ENCODE results near the gene LSS.

LSS gene

GRCh38 chr21:46154955-46155513 lies 73.5 kb downstream of the LSS start:
- Histone ChIP-seq H4K91ac (ENCODE audit: low read depth, low read length, poor library complexity) (no peak overlapping the region), H3K14ac (ENCODE audit: low read length) (peak overlapping the region; percentile 97), H2BK15ac (ENCODE audit: low read length) (peak overlapping the region; percentile 97), H3K79me1 (ENCODE audit: low read depth, low read length) (peaks cover 6% of the 10 kb centered on the region), H3K4ac (ENCODE audit: low read length) (no peak overlapping the region), H3K9ac (ENCODE audit: low read depth, low read length, poor library complexity) (no peak overlapping the region), H2AK5ac (ENCODE audit: low read depth, low read length) (peak overlapping the region; percentile 95), H2BK5ac (ENCODE audit: low read length) (peak overlapping the region; percentile 90), H3K23ac (ENCODE audit: low read depth, low read length, poor library complexity) (peak overlapping the region; percentile 50), H3K9me3 (replicated peaks in 1 of 2; ENCODE audit: control insufficient read depth in 2 of 2, insufficient read depth in 1 of 2, low read depth in 1 of 2, low read length in 2 of 2) (peaks cover 0 to 3% of the 10 kb centered on the region in 2 donors), H2BK12ac (ENCODE audit: low read length) (no peak overlapping the region), H3K27ac (replicated peaks; ENCODE audit: low read length) (no peak overlapping the region), H2BK120ac (ENCODE audit: low read depth, low read length) (no peak overlapping the region), H3K4me3 (ENCODE audit: low read length in 2 of 2) (no peak overlapping the region), H3K27me3 (ENCODE audit: control insufficient read depth in 3 of 3, insufficient read depth in 3 of 3, low read depth in 1 of 3, low read length in 3 of 3) (no peaks in the 10 kb centered on the region), H3K4me1 (ENCODE audit: control insufficient read depth in 2 of 2, insufficient read depth in 1 of 2, low read depth in 1 of 2, low read length in 2 of 2) (peaks cover 15 to 25% of the 10 kb centered on the region in 2 donors), H3K36me3 (replicated peaks in 1 of 2; ENCODE audit: control insufficient read depth in 2 of 2, insufficient read depth in 2 of 2, low read length in 2 of 2) (peaks cover 0 to 4% of the 10 kb centered on the region in 2 donors), H3K4me2 (ENCODE audit: insufficient read depth, low read length, poor library complexity, severe bottlenecking) (no peak overlapping the region), H2AFZ (ENCODE audit: low read length) (no peak overlapping the region), H3K18ac (ENCODE audit: low read length) (peak overlapping the region; percentile 87), H4K8ac (ENCODE audit: low read depth, low read length) (no peak overlapping the region)
- DNase-seq (ENCODE audit: low spot score) = no peak
- no CpG with 5 or more reads among the region's 16 CpGs for WGBS, 2 donors (ENCODE audit: extremely low coverage in 2 of 2, insufficient read length in 2 of 2, insufficient replicate concordance in 1 of 2)

DNA sequence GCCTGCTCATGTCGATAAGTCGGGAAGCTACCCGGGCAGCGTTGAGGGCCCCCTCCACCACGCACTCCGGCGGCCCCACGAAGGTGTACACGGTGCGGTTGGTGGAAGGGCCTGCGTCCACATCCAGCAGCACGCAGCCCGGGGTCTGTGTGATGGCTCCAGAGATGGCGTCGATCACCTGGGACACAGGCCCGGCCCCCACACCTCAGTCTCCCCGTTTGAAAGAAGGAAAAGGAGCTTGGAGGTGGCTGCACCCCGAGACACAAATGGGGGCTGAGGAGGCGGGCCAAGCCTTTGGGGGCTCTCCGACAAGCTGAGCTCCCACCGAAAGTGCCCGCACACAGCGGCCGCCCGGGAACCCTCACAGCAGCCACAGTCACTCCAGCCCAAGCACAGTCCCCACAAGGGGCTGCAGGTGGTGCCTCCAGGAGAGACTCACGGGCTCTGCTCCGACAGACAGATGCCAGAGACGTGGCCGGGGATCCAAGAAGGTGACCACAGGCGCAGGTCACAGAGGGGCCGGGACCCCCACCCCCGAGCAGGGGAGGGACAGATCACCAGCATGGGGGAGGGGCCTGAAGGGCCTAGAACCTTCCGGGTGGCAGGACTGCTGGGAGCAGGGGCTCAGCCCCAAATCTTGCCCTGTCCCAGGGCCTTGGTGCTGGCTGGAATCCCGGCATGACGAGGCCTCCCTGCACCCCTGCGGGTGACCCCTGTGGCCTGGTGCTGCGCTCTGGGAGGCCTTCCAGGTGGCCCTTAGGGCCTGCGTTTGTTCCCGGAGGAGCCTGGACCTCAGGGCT lies 74.2 kb downstream of the LSS start:
- H2AFZ ChIP-seq (ENCODE audit: low read length) = no peak overlapping the region
- H3K23ac ChIP-seq (ENCODE audit: low read depth, low read length, poor library complexity) = peak overlapping the region; percentile 87
- peak overlapping the region; percentile 97 for H2BK15ac ChIP-seq (ENCODE audit: low read length)
- H3K14ac ChIP-seq (ENCODE audit: low read length) = peak overlapping the region; percentile 97
- peak overlapping the region; percentile 30 for H4K91ac ChIP-seq (ENCODE audit: low read depth, low read length, poor library complexity)
- H3K9ac ChIP-seq (ENCODE audit: low read depth, low read length, poor library complexity) = peak overlapping the region; percentile 73
- peak overlapping the region; percentile 66 for H3K4ac ChIP-seq (ENCODE audit: low read length)
- H3K9me3 ChIP-seq (replicated peaks in 1 of 2; ENCODE audit: control insufficient read depth in 2 of 2, insufficient read depth in 1 of 2, low read depth in 1 of 2, low read length in 2 of 2) = peaks cover 0 to 3% of the 10 kb centered on the region in 2 donors
- no peak for DNase-seq (ENCODE audit: low spot score)
- peak overlapping the region; percentile 88 for H3K18ac ChIP-seq (ENCODE audit: low read length)
- WGBS, 2 donors (ENCODE audit: extremely low coverage in 2 of 2, insufficient read length in 2 of 2, insufficient replicate concordance in 1 of 2) = no CpG with 5 or more reads among the region's 39 CpGs
- H2BK120ac ChIP-seq (ENCODE audit: low read depth, low read length) = peak overlapping the region; percentile 83
- peaks cover 15 to 26% of the 10 kb centered on the region in 2 donors for H3K4me1 ChIP-seq (ENCODE audit: control insufficient read depth in 2 of 2, insufficient read depth in 1 of 2, low read depth in 1 of 2, low read length in 2 of 2)
- H2AK5ac ChIP-seq (ENCODE audit: low read depth, low read length) = peak overlapping the region; percentile 95
- H2BK12ac ChIP-seq (ENCODE audit: low read length) = peak overlapping the region; percentile 90
- H3K27ac ChIP-seq (replicated peaks; ENCODE audit: low read length) = no peak overlapping the region
- peak overlapping the region; percentile 65 for H4K8ac ChIP-seq (ENCODE audit: low read depth, low read length)
- no peak overlapping the region for H3K4me3 ChIP-seq (ENCODE audit: low read length in 2 of 2)
- H3K4me2 ChIP-seq (ENCODE audit: insufficient read depth, low read length, poor library complexity, severe bottlenecking) = no peak overlapping the region
- H3K27me3 ChIP-seq (ENCODE audit: control insufficient read depth in 3 of 3, insufficient read depth in 3 of 3, low read depth in 1 of 3, low read length in 3 of 3) = no peaks in the 10 kb centered on the region
- H2BK5ac ChIP-seq (ENCODE audit: low read length) = peak overlapping the region; percentile 90
- peaks cover 6% of the 10 kb centered on the region for H3K79me1 ChIP-seq (ENCODE audit: low read depth, low read length)
- peaks cover 0 to 4% of the 10 kb centered on the region in 2 donors for H3K36me3 ChIP-seq (replicated peaks in 1 of 2; ENCODE audit: control insufficient read depth in 2 of 2, insufficient read depth in 2 of 2, low read length in 2 of 2)

DNA sequence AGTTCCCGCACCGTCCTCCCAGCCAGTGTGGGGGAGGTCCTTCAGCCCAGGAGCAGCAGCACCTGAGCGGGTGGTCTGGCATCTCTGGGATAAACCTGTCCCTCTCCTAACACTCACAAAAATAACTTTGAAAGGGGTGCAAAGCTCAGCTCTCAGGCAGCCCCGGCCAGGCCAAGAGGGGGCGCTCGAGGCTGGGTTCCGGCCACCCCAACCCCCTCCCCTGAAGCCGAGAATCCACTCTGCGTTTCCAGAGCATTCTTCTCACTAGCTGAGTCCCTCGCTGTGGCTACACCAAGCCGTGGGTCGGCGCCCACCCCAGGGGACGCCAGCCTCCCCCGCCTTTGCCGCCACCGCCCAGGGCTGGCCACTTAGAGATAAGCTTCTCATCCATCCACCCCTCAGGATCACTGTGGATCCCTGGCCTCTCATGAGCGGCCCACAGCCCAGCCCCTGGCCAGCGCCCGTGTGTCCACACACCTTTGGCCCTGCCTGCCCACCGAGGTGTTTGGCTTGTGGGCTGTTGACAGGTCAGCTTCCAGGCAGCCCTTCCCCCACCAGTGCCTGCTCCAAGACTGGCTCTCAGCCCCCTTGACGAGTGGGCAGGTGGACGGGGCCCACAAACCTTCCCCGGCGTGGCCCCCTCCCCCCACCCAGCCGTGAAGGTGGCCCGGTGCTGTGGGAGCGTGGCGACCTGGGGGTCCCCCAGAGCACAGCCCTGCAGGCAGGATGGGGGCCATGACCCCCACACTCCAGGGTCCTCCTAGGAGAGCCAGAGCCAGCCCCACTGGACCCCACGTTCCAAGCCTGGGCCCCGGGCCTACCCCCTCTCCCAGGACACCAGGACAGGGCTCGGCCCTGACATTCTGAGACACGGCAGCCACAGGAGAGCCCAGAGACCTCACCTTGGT lies 75.1 kb downstream of the LSS start:
- Histone ChIP-seq H2BK5ac (ENCODE audit: low read length) (peak overlapping the region; percentile 43), H3K23ac (ENCODE audit: low read depth, low read length, poor library complexity) (peak overlapping the region; percentile 87), H3K18ac (ENCODE audit: low read length) (peak overlapping the region; percentile 95), H3K4ac (ENCODE audit: low read length) (peak overlapping the region; percentile 69), H3K9ac (ENCODE audit: low read depth, low read length, poor library complexity) (peak overlapping the region; percentile 80), H3K4me1 (ENCODE audit: control insufficient read depth in 2 of 2, insufficient read depth in 1 of 2, low read depth in 1 of 2, low read length in 2 of 2) (peaks cover 15 to 26% of the 10 kb centered on the region in 2 donors), H3K4me3 (ENCODE audit: low read length in 2 of 2) (no peak overlapping the region), H2AFZ (ENCODE audit: low read length) (peak overlapping the region; percentile 86), H4K8ac (ENCODE audit: low read depth, low read length) (peak overlapping the region; percentile 82), H2AK5ac (ENCODE audit: low read depth, low read length) (peak overlapping the region; percentile 95), H3K9me3 (replicated peaks in 1 of 2; ENCODE audit: control insufficient read depth in 2 of 2, insufficient read depth in 1 of 2, low read depth in 1 of 2, low read length in 2 of 2) (peaks cover 0 to 3% of the 10 kb centered on the region in 2 donors), H4K91ac (ENCODE audit: low read depth, low read length, poor library complexity) (peak overlapping the region; percentile 60), H3K27me3 (ENCODE audit: control insufficient read depth in 3 of 3, insufficient read depth in 3 of 3, low read depth in 1 of 3, low read length in 3 of 3) (no peaks in the 10 kb centered on the region), H2BK120ac (ENCODE audit: low read depth, low read length) (peak overlapping the region; percentile 83), H2BK15ac (ENCODE audit: low read length) (peak overlapping the region; percentile 97), H3K4me2 (ENCODE audit: insufficient read depth, low read length, poor library complexity, severe bottlenecking) (no peak overlapping the region), H3K27ac (replicated peaks; ENCODE audit: low read length) (no peak overlapping the region), H3K79me1 (ENCODE audit: low read depth, low read length) (peaks cover 6% of the 10 kb centered on the region), H2BK12ac (ENCODE audit: low read length) (peak overlapping the region; percentile 90), H3K36me3 (replicated peaks in 1 of 2; ENCODE audit: control insufficient read depth in 2 of 2, insufficient read depth in 2 of 2, low read length in 2 of 2) (peaks cover 0 to 4% of the 10 kb centered on the region in 2 donors), H3K14ac (ENCODE audit: low read length) (peak overlapping the region; percentile 97)
- peak; percentile 54 for DNase-seq (ENCODE audit: low spot score)
- WGBS, 2 donors (ENCODE audit: extremely low coverage in 2 of 2, insufficient read length in 2 of 2, insufficient replicate concordance in 1 of 2) = no CpG with 5 or more reads among the region's 33 CpGs
